Measurements from ENCODE around the gene FHL2. TPM values are rescaled to one million over a fixed set of nuclear protein-coding genes. Genes with fewer than 3 reads are reported as not detected.

FHL2 gene
- total and polyA plus RNA-seq, 7 donors: 24.7 to 114 (median 35.4) TPM

- TF ChIP-seq, protein P1, sequence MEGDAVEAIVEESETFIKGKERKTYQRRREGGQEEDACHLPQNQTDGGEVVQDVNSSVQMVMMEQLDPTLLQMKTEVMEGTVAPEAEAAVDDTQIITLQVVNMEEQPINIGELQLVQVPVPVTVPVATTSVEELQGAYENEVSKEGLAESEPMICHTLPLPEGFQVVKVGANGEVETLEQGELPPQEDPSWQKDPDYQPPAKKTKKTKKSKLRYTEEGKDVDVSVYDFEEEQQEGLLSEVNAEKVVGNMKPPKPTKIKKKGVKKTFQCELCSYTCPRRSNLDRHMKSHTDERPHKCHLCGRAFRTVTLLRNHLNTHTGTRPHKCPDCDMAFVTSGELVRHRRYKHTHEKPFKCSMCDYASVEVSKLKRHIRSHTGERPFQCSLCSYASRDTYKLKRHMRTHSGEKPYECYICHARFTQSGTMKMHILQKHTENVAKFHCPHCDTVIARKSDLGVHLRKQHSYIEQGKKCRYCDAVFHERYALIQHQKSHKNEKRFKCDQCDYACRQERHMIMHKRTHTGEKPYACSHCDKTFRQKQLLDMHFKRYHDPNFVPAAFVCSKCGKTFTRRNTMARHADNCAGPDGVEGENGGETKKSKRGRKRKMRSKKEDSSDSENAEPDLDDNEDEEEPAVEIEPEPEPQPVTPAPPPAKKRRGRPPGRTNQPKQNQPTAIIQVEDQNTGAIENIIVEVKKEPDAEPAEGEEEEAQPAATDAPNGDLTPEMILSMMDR (IDR thresholded peaks at IDR 0.05): no peak
- no peaks in the 10 kb centered on the region for H3K36me3 ChIP-seq (ENCODE audit: insufficient read depth in 1 of 2, low read depth in 1 of 2)
- H3K27ac ChIP-seq: peak overlapping the region; percentile 48
- H3K4me3 ChIP-seq: no peak overlapping the region
- no peaks in the 10 kb centered on the region for H3K9me3 ChIP-seq
- DNase-seq (no peak), ATAC-seq (peak in 1 of 4 donors; percentile 26)
- H3K27me3 ChIP-seq (ENCODE audit: insufficient read depth in 3 of 3, low read length in 2 of 3): no peaks in the 10 kb centered on the region
- intact Hi-C loops (cut with DNase I): no loop called here
- H3K4me1 ChIP-seq: peaks cover 35% of the 10 kb centered on the region
- WGBS, 3 donors: 57 to 69% (median 66%) methylated on average over 4 of the region's 4 CpGs
Observed at GRCh38 chr2:105324732-105325131, 74.1 kb downstream of the FHL2 start.

DNA sequence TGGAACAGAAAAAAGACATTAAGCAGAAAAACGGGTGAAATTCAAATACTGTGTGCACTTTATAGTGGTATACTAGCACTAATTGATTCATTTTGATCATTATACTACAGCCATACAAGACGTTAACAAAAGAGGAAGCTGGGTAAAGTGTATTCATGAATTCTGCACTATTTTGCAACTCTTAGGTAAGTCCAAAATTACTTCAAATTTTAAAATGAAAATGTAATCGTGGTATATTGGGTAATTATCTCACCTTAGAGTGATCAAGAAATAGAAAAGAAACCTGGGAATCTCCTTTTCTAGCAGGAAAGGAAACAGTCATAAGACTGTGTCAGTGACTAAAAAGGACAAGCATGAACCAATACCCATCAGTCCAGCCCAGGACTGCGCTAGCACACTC is 74.8 kb downstream of the FHL2 start:
- Histone ChIP-seq H3K27ac (peak overlapping the region; percentile 48), H3K36me3 (ENCODE audit: insufficient read depth in 1 of 2, low read depth in 1 of 2) (no peaks in the 10 kb centered on the region), H3K4me3 (no peak overlapping the region), H3K27me3 (ENCODE audit: insufficient read depth in 3 of 3, low read length in 2 of 3) (no peaks in the 10 kb centered on the region), H3K4me1 (peaks cover 36% of the 10 kb centered on the region), H3K9me3 (no peaks in the 10 kb centered on the region)
- DNase-seq (no peak), ATAC-seq (no peak)
- TF ChIP-seq, protein P1 (IDR thresholded peaks at IDR 0.05): no peak
- 68 to 88% (median 85%) methylated on average over 4 of the region's 4 CpGs for WGBS, 3 donors
- intact Hi-C loops (cut with DNase I): no loop called here

- intact Hi-C loops (cut with DNase I): no loop called here
- Histone ChIP-seq H3K36me3 (ENCODE audit: insufficient read depth in 1 of 2, low read depth in 1 of 2) (no peaks in the 10 kb centered on the region), H3K9me3 (no peaks in the 10 kb centered on the region), H3K4me3 (no peak overlapping the region), H3K4me1 (peaks cover 31% of the 10 kb centered on the region), H3K27me3 (ENCODE audit: insufficient read depth in 3 of 3, low read length in 2 of 3) (no peaks in the 10 kb centered on the region), H3K27ac (no peak overlapping the region)
- WGBS, 3 donors: 72 to 79% (median 73%) methylated on average over 5 of the region's 5 CpGs
- TF ChIP-seq, protein P1 (IDR thresholded peaks at IDR 0.05): no peak
- no peak for DNase-seq
- ATAC-seq: no peak
Observed at GRCh38 chr2:105323111-105323510, 75.7 kb downstream of the FHL2 start.

GRCh38 chr2:105321875-105322646 is 76.8 kb downstream of the FHL2 start:
- 91 to 99% (median 93%) methylated on average over 3 of the region's 3 CpGs for WGBS, 3 donors
- H3K4me1 ChIP-seq: peaks cover 31% of the 10 kb centered on the region
- no peaks in the 10 kb centered on the region for H3K27me3 ChIP-seq (ENCODE audit: insufficient read depth in 3 of 3, low read length in 2 of 3)
- intact Hi-C loops (cut with DNase I): no loop called here
- TF ChIP-seq, protein P1 (IDR thresholded peaks at IDR 0.05): no peak
- H3K4me3 ChIP-seq: no peak overlapping the region
- H3K27ac ChIP-seq: no peak overlapping the region
- DNase-seq (no peak), ATAC-seq (no peak)
- no peaks in the 10 kb centered on the region for H3K9me3 ChIP-seq
- no peaks in the 10 kb centered on the region for H3K36me3 ChIP-seq (ENCODE audit: insufficient read depth in 1 of 2, low read depth in 1 of 2)
